Mesenteric fat pad (tissue), 1 donor: ENCODE measurements around the gene AP5M1. TPM values are rescaled to one million over a fixed set of nuclear protein-coding genes. Genes with fewer than 3 reads are reported as not detected.
"Not testable (repeated sequence)": the region's sequence is repeated elsewhere in the genome, so short reads cannot be mapped to it uniquely, and the experiment has no call there.

Experiments
- DNase-seq: peaks from one replicate; pipeline ENCODE4 v3.0.0-alpha.2; 2020; ENCODE audit warnings: low spot score
- total RNA-seq: library from RNA; stranded (reverse); fragmentation: NEBNext Ultra II Directional; extraction: Animal tissue kit (Norgen Biotek cat#: 25700); gene quantifications from one replicate; pipeline ENCODE4 v1.2.1, GENCODE V29; 2021
- donor health status: DM: yes; HTN: yes; CAD: no.

Gene AP5M1
- total RNA-seq, 1 donor from 2014 or later, result 28.6 TPM

DNA sequence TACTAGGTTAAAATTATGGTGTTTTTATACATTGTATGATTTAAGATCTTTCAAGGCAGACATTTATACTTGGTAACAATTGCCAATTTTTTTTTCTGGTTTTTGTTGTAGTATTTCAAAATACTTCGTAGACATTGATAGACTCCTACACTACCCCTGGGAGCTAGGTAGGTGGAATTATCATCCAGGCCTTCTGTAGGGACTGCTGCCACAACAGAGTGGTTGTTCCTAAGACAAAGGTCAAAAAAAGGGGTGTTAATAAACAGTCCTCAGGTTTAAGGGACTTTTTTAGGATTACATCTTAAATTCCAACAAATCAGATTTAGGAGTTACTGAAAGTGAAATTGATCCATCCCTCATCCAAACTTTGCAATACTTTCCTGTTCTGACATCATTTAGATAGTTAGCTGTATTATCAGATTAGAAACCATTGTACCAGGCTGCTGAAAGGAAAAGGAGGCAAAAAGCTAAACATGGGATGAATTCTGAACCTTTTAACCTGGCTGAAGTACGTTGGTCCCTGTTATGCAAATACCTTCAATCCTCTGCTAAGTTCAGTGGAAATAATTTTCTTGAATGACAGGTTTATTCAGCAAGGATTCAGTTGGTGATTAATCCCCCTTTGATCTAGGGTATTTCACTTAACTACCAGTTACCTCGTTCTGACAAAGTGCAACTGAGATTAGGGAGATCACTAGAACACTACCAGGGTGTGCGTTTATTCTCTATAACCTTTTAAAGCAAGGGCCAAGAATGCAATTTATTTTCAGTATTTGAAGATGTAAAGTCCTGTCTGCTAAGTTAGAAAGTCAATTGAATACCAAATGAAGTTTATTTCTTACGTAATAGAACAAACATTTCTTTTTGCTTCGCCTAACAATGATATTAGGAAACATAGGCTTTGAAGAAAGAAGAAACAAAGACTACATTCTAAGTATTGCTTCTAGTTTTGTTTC, 23.2 kb downstream of the AP5M1 start:
- DNase-seq, result no peak

DNA sequence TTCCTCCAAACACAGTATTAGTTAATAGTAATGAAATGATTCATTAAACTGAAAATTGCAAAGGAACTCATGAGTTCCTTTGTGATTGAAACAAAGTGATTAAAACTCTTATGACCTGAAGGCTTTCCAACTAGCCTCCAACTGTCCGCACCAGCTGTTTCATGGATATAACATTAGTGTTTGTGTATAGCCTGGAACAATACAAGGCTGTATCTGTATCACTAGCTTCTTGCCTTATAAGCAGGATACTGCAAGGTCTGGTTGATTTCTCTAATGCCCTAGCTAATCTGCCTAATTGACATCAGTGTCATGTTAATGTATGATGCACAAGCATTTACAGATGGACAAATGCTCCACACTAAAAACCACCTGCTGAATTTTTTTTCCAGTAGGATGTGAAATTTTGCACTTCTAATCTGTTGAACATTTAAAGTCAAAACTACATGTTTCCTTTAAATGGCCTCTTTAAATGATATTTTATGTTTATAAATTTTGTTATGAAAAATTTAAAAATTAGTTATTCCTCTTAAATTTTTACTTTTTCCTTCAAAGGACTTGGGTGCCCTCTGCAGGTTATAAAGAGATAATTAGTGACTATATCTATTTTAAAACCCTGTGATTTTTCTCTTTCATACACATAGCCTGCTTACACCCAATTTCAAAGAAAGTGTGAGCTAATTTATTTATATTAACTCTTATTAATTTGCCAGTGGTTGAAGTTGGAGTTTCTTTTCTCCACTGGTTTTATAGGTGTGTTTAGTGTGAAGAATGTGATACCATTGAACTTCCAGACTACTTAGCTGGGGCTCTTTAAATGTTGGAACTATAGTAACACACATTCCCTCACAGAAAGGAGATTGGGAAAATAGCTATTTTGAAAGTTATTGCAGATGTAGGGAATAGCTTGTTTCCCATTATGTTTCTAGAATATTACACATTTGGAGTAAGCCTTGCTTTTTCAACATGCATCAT, 25.4 kb downstream of the AP5M1 start:
- no peak for DNase-seq

DNA sequence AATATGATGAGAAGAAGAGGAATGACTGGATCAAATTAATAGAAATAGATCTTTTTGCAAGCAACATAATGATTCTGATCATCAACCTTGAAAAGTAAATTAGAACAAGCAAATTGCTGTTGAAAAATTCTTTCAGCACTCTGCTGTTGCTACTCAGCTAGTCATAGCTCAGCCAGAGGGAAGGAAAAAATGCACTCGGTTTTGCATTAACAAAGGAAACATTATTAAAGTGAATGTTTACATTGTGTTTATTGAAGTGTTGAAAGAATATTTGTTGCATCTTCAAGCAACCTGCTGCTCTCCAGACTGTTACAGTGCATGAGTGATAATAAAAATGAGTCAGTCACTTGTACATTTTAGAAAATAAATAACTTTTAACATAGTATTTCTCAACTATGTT, 26.5 kb downstream of the AP5M1 start:
- DNase-seq, result no peak

DNA sequence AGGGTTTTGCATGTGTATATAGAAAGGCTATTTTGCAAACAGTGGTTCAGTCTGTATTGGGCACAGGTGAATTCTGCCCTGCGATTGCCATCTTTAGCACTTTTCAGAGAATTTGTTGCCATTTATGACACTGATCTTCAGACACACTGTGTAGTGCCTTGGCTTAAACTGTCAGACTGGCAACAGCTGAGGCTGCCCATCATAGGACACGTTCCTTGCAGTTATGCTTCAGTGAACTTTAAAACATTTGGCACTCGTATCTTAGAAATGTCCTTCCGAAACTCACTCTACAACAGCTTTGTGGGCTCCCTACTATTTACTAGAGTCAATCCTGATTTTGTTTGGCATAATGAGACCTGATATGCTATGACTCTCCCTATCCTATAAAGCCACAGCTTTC, 29.1 kb downstream of the AP5M1 start:
- no peak for DNase-seq

DNA sequence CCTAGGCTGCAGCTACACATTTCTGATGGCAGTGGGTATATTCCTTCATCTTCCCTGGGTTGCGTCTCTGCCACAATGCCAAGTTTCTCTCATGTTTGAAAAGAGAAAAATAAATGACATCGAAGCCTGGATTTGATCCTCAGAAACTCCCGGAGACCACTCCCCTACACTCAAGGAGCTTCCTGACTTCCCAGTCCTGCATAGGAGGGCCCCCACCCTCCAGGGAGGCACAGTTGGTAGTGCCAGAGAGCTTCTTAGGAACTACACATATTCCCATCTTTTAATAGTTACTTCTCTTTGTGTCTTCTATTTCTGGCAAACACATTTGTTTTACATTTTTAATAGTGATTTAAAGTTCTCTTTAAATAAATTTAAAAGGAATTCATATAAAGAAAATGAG, 30.7 kb downstream of the AP5M1 start:
- DNase-seq, result no peak

DNA sequence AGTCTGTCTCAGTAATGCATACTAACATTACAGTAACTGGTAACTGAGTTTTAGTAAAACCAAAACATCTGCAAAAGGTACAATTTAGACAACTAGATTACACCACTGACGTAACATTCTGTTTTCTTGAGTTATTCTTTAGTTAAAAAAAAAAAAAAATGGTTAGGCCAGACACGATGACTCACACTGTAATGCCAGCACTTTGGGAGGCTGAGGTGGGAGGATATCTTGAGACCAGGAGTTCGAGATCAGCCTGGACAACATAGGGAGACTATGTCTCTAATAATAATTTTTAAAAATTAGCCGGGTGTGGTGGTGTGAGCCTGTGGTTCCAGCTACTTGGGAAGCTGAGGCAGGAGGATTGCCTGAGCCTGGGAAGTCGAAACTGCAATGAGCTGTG, 34.1 kb downstream of the AP5M1 start:
- DNase-seq, result no peak

DNA sequence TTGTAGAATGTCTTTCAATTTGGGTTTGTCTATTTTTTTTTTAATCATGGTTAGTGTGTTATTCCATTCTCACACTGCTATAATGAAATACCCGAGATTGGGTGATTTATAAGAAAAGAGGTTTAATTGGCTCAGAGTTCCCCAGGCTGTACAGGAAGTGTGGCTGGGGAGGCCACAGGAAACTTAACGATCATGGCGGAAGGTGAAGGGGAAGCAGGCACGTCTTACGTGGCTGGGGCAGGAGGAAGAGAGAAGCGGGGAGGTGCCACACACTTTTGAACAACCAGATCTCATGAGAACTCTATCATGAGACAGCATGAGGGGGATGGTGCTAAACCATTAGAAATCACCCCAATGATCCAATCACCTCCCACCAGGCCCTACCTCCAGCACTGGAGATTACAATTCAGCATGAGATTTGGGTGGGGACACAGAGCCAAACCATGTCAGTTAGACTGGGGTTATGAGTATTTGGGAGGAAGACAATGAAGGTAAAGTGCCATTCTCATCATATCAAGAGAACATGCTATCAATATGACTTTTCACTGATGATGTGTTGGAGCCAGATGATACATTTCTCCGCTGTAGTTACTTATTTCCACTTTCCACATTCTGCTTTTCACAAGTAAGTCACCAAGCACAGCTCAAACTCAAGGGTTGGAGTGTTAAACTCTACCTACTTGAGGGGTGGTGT, 45.8 kb downstream of the AP5M1 start:
- no peak for DNase-seq

DNA sequence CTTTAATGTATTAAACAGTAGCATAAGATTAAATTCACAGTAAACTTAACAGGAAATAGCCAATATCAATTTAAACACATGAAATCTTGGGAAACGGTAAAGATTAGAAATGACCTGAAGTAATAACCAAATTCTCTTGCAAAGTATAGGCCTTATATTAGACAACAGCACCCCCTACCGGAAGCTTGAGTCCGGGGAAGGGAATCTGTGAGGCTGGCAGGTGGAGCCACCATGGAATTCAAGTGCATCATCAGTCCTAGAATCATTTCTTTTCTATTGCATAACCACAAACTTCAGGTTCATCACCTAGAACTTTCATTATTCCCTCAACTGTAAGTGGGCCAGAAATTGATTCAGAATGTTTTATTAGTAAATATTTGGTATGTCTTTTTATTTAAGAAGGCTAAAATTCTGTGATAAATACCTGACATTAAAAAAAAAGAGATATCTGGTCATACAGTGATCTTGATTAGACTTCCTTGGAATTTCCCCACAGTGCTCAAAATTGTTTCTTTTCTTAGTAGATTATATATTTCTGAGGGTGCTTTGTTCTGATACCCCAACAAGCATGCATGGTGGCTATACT, 48.6 kb downstream of the AP5M1 start:
- DNase-seq, result no peak

DNA sequence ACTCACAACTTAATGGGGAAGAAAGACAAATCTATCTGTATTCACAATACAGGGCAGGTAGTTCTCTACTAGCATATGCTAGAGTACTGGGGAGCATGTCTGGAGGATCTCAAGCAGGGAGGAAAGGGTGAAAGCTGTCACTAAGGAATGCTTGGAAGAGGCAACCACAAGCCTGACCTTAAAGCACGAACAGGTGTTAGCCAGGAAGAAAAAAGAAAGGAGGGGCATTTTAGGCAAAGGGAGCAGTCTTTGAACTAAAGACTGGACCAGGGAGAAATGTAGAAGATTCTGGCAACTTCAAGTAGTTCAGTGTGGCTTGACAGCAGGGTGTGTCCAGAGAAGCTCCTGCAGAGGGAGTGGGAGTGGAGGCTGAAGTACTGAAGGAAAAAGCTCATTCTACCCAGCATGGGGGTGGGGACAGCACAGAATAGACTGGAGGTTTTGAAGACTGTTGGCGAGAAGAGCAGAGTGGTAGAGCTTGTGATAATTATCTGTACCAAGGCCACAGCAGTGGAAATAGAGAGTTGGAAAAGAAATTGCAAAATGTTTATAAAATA, 50.9 kb downstream of the AP5M1 start:
- DNase-seq, result no peak

DNA sequence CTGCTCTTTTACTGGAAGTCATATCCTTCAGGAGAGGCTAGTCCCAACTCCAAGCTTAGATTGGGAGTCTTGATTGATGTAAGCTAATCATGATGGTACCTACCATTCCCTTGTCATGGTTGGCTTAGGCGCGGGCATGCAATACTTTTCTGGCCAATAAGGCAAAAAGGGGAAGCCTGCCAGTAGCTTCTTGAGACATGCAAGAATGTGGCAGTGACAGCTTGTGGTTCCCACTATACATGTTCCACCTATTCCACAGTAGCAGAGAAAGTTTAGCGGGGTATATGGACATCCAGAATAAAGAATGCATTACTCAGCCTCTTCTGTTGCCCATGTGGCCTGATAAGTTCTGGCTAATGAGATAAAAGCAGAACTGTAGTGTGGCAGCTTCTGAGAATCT, 55.0 kb downstream of the AP5M1 start:
- DNase-seq, result no peak

DNA sequence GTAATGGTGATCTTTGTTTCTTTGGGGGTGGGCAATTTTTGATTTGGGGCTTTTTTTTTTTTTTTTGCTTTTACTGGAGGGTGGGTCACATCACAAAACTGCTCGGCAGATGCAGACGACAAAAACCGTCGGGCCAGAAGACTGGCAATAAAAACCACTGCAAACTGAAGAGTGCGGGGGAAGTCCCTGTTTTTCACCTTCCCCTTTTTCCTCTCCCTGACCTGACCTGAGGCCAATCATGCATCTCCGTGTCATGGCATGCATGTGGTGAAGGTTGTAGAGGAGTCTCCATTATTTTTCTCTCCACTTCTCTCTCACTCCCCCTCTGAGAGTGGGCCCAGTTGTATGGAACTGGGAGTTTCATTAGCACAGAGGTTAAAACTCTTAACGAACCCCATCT, 57.5 kb downstream of the AP5M1 start:
- DNase-seq, result no peak

DNA sequence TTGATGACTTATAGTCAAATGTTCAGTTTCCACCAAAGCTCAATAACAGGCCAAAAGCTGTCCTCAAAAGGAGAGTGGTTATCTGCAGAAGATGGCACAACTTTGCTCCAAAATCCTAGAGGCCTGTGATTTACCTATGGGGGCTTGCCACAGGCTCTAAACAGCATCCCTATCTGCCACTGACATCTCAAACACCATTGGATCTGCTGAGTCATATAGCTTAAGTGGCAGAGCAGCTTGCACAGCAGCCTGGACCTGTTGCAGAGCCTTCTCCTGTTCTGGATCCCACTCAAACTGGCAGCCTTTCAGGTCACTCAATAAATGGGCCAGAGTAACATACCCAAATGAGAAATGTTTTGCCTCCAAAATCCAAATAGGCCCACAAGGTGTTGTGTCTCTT, 61.1 kb downstream of the AP5M1 start:
- no peak for DNase-seq

DNA sequence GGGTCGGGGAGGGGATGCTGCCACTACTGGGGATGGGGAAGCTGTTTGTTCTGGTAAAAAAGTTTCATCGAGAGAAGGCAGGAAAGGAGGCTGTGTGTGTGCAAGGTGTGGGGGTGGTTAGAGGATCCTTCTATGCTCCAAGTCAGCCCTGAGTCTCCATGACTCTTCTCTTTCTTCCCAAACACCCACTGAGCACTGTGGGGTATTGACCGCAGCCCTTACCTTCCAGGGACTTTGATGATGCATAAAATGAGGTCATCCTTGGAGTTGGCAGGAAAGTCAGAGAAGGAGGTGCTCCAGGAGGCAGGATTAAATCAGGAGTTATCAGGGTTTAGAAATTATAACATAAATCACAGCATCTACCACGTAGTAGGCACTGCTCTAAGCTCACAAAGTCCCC, 63.7 kb downstream of the AP5M1 start:
- DNase-seq, result not testable (repeated sequence)

DNA sequence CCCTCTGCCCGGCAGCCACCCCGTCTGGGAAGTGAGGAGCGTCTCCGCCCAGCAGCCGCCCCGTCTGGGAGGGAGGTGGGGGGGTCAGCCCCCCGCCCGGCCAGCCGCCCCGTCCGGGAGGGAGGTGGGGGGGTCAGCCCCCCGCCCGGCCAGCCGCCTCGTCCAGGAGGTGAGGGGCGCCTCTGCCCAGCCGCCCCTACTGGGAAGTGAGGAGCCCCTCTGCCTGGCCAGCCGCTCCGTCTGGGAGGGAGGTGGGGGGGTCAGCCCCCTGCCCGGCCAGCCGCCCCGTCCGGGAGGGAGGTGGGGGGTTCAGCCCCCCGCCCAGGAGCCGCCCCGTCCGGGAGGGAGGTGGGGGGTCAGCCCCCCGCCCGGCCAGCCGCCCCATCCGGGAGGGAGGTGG, 65.0 kb downstream of the AP5M1 start:
- DNase-seq, result not testable (repeated sequence)

DNA sequence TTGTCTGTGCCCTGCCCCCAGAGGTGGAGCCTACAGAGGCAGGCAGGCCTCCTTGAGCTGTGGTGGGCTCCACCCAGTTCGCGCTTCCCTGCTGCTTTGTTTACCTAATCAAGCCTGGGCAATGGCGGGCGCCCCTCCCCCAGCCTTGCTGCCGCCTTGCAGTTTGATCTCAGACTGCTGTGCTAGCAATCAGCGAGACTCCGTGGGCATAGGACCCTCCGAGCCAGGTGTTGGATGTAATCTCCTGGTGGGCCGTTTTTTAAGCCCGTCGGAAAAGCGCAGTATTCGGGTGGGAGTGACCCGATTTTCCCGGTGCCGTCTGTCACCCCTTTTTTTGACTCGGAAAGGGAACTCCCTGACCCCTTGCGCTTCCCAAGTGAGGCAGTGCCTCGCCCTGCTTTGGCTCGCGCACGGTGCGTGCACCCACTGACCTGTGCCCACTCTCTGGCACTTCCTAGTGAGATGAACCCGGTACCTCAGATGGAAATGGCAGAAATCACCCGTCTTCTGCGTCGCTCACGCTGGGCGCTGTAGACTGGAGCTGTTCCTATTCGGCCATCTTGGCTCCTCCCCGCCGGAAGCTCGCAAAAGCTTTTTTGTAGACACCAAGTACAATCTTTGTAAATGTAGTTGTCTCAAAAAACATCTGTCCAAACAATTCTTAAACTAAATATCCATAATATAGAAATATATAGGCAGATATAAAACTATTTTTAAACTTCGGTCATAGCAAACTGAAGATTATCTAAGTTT, 75.0 kb downstream of the AP5M1 start:
- not testable (repeated sequence) for DNase-seq

DNA sequence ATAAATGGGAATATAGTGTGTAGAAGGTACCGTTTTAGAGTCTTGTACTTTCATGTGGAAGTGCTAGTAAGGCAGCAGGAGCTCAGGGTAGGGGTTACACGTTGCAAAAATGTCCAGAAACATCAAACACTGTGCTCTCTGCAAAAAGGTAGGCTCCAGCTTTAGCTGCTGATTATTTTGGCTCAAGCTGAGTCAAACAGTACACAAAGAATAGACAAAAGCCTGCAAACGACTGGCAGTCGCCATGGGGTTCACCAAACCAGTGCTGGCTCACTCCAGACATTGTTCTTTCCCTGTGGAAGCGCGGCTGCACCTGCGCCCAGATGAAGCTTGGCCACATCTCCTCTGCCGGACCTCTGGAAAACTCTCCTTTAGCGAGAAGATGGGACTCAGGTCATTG, 76.3 kb downstream of the AP5M1 start:
- DNase-seq, result no peak

DNA sequence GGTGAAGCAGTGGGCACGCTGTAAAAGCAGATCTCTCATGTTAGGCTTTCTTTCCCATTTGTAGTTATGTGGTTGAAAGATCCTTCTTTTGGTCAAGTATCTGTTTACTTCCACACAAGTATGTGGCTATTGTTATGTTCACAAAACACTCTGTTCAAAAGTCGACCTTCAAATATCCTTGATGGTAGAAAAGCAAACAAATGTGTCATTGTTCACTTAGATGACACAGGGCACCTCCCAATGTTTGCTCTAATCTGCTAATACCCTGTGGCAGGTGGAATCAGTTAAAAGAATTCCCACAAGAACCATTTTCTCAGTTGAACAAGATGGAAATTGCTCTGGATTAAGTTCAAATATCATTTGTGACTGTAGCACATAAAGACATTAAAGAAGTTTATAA, 78.0 kb downstream of the AP5M1 start:
- no peak for DNase-seq
